NCI-H146 (cell line): ENCODE measurements around the gene PREB.
A peak's percentile ranks its signal among the peaks of the same experiment; 100 is the strongest.
"Not testable (repeated sequence)": the region's sequence is repeated elsewhere in the genome, so short reads cannot be mapped to it uniquely, and the experiment has no call there.

Experiments
- DNase-seq: peaks from one replicate; lab custom pipeline; 2025; lab: John Stamatoyannopoulos, UW

PREB gene

DNA sequence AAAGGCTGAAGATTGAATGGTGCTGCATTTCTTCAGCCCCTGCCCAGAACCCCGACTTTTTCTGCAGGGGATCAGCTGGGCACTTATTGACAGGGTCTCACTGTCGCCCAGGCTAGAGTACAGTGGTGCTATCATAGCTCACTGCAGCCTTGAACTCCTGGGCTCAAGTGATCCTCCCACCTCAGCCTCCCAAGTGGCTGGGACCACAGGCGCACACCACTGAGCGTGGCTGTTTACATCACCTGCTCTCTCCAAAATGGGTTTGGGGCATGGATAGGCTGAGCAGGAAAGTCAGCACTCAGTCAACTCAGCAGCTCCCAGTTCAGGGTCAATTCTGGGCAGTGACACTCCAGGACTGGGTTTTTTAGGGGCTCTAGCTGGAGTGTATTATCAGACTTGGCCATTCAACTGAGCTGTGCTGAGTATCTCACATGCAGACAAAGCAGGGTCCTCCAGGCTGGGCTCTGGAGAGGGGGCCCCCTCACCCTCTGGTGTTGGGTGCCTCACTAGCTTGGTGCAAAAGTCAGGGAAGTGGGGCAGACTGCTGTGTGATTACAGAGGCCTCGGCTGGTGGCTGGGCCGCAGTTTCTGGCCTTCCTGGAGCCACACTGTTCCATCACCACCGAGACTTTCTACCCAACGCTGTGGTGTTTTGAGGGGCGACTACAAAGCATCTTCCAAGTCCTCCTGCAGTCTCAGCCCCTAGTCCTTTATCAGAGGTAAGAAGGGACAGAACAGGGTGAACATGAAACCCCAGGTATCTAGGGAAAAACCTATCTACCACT lies 6.4 kb downstream of the PREB start:
- DNase-seq = no peak

DNA sequence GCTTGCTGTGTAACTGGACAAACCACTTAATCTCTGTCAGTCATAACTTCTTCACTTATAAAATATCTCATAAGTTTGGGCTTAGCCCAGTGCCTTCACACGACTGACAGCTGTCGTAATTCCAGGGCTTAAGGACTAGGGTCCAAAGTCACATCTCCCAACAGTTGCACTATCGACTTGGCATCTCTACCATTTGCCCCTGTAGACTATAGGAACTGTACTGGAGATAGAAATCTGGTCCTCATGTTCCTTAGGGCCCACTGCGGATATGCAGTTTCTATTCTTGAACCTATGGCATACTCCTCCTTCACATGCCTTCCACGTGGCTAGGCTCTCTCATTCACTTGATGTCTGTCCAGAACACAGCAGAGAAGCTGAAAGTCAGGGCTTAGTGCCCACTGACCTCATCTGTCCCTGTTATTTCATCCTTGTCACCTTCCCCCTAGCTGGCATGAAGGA lies 8.2 kb downstream of the PREB start:
- DNase-seq = no peak

DNA sequence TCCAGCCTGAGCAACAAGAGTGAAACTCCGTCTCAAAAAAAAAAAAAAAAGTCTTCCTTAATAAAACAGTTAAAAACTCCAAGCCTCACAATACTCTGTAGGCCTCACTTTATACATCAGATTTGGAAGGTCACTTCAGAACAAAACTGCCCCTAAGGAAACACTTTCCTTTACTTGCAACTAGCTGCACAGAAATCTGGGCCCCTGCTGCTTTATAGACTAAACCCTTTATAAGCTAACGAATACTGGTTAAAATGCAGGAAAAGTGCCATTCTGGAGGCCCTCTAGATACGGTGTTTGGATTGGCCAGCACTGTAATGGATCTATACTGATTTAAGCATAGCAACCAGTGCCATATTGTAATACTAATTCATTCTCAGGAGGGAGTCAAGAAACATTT lies 9.3 kb downstream of the PREB start:
- no peak for DNase-seq

DNA sequence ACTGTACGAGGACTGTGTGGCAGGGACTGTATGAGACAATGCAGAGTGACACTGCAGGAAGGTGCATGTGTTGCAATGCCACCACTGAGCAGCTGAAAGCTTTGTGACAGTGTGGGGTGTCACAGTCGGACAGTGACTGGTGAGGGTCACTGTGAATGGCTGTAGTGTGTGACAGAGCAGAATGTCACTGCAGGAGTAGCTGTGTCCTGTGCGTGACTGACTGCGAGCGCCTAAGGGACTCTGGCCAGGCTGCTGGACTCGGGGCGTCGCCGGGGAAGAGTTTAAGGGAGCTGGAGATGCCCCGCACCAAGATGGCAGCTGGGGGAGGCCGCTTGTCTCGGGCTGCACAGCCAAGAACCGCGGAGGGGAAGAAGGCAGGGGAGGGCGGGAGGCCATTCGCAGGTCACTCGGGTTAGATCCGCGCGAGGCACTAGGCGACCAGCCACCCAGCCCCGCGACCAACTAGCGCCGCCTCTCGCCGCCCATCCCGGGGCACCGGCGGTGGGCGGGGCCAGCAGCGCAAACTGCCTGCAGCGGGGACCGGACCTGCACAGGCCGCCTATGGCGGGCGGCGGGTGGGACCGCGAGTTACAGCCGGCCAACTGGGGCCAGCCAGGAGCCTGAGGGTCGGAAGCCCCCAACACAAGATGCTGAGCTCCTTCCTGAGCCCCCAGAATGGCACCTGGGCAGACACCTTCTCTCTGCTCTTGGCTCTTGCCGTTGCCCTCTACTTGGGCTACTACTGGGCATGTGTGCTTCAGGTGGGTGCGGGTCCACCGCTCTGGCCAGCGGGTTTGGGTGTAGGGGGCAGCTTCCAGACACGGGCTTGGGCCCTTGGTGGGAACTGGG lies 10.9 kb downstream of the PREB start, which contains the start of gene ABHD1:
Gene ABHD1, plus strand, starts transcription at position 514 of the 849 bp plus-strand sequence. Its CDS starts 134 bp downstream, at position 648.
- peak; percentile 56 for DNase-seq

DNA sequence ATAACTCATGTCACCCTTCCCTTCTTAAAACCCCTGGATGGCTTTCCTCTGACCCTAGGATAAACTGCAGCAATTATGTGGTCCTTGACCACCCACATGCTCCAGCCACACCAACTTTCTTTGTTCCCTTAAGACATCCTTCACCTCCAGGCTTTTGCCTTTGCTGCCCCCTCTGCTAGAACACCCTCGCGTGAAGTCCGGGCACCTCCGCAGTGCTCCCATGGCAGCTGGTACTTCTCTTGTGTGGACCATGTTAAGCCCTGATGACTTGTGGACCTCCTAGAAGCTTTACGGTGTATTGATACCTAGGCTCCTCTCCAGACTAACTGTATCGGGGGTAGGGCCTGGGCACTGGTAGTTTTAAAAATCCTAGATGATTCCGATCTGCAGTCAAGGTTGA lies 11.6 kb downstream of the PREB start:
- no peak for DNase-seq

DNA sequence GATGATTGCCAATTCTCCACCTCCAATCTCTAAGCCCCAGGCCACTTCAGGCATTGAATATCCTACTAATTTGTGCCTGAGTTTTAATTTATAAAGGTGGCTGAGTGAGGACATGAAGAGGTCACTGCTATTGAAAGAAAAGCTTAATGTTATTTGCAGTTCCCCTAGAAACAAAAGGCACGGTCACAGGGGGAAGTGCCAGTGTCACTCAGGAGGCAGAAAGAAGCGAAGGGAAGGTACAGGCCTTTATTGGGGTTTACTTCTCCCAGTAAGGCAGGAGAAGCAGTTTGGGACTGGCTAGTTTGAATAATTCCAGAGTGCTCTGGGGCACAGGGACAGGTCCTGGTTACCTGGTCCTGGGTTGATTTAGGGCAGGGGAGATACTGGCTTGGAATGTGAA lies 12.5 kb downstream of the PREB start:
- no peak for DNase-seq

DNA sequence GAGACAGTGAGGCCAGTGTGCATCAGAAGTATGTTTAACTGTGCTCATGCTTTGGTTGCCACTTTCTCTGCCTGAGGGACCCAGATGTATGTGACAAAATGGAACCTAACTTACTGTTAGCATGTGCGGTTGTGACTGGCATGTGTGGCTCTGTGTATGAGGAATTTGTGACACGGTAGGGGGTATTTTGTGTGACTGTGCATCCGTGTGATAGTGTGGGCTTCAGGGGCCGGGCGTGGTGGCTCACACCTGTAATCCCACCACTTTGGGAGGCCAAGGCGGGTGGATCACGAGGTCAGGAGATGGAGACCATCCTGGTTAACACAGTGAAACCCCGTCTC lies 15.1 kb downstream of the PREB start:
- DNase-seq = peak; percentile 39

DNA sequence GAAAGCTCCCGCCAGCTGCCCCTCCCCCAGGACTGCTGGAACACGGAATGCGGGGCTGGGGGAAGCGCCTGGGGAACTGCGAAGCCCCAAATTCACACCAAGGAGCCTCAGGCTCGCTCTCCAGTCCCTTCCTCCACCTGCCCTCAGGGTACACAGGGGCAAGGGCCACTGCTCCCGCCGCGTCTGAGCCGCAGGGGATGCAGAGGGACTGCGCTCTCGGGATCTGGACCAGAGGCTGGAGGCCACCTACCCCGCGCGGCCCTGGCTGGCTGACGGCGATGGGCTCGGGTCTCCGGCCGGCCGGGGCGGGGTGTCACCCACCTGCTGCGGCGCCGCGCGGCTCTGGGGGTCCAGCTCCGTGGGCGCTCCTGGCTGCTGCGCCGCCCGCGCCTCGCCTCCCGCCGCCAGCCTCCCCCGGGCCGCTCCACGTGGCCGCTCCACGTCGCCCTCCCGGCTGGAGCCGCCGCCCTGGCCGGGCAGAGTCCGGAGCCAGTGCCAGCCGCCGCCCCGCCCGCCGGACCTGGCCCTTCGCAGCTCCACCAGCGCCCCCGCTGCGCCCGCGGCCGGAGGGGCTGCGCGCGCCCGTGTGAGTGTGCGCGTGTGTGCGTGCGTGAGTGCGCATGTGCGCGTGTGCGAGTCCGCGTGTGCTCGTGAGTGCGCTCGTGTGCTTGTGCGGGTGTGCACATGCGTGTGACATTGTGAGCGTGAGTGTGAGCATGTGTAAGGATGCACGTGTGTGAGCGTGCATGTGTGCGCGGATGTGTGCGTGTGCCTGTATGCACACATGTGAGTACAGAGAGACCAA lies 15.7 kb downstream of the PREB start, which contains the start of gene CGREF1:
Gene CGREF1, minus strand, starts transcription at position 604 of the 805 bp plus-strand sequence. CDS start 14,762 bp downstream, outside the sequence.
- DNase-seq = peak; percentile 51

DNA sequence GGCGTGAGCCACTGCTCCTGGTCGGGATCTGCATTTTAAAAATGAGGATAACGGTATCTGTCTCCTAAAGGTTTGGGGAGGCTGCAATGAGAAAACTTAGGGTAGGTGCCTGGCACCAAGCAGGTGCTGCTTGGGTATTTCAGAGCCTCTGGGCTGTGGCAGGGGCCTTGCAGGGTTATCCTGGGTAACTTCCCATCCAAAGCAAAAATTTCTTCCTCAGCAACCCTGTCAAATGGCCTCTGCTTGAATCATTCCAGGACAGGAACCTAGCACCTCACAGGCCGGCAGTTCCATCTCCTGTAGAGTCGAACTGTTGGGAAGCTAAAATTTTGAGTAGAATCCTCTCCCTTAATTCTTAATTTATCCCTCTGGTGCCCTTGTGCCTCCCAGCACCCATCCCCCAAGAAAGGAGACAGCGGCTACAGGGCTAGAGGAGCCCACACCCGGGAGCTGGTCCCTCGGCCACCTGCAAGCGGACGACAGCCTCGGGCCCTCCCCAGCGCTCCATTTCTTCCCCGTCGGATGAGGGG lies 16.4 kb downstream of the PREB start:
- peak; percentile 39 for DNase-seq

DNA sequence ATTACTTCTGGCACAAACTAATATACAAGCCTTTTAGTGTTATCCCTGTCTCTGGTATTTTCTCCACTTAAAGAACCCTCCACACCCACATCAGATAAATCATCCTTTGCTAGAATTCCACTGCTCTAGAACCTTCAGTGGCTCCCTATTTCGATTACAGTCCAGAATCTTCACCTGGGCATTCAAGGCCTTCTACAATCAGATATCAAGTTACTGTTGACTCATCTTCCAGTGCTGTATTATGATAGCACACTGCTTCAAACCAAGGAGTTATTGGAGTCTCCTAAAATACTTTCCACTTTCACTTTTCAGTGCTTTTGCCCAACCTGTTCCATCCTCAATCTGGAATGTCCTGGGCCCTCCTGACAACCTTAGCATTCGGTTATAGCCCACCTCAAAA lies 18.9 kb downstream of the PREB start:
- DNase-seq = no peak

DNA sequence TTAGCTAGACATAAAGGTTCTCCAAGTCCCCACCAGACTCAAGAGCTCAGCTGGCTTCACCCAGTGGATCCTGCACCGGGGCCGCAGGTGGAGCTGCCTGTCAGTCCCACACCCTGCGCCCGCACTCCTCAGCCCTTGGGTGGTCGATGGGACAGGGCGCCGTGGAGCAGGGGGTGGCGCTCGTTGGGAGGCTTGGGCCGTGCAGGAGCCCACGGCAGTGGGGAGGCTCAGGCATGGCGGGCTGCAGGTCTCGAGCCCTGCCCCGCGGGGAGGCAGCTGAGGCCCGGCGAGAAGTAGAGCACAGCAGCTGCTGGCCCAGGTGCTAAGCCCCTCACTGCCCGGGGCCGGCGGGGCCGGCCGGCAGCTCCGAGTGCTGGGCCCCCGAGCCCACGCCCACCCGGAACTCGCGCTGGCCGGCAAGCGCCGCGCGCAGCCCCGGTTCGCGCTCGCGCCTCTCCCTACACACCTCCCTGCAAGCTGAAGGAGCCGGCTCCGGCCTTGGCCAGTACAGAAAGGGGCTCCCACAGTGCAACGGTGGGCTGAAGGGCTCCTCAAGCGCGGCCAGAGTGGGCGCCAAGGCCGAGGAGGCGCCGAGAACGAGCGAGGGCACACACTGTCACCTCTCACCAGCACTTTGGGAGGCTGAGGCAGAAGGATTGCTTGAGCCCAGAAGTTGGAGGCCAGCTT lies 22.9 kb downstream of the PREB start:
- DNase-seq = not testable (repeated sequence)

DNA sequence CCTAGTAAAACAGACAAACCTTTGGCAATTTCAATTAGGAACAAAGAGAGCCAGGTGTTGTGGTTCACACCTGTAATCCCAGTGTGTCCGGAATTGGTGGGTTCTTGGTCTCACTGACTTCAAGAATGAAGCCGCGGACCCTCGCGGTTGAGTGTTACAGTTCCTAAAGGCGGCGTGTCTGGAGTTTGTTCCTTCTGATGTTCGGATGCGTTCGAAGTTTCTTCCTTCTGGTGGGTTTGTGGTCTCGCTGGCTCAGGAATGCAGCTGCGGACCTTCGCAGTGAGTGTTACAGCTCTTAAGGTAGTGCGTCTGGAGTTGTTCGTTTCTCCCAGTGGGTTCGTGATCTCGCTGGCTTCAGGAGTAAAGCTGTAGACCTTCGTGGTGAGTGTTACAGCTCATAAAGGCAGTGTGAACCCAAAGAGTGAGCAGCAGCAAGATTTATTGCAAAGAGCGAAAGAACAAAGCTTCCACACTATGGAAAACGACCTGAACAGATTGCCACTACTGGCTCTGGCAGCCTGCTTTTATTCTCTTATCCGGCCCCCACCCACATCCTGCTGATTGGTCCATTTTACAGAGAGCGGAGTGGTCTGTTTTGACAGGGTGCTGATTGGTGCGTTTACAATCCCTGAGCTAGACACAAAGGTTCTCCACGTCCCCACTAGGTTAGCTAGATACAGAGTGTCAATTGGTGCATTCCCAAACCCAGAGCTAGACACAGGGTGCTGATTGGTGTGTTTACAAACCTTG lies 23.7 kb downstream of the PREB start:
- not testable (repeated sequence) for DNase-seq

DNA sequence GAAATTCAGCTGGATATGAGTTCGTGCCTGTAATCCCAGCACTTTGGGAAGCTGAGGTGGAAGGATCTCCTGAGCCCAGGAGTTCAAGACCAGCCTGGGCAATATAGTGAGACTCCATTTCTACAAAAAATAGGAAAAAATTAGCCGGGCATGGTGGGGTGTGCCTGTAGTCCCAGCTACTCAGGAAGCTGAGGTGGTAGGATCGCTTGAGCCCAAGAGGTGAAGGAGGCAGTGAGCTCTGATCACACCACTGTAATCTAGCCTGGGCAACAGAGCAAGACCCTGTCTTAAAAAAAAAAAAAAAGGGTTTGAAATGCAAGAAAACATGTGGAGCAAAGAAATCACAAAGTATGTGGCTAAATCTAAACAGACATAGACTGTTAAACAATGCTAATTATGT lies 25.4 kb downstream of the PREB start:
- no peak for DNase-seq

DNA sequence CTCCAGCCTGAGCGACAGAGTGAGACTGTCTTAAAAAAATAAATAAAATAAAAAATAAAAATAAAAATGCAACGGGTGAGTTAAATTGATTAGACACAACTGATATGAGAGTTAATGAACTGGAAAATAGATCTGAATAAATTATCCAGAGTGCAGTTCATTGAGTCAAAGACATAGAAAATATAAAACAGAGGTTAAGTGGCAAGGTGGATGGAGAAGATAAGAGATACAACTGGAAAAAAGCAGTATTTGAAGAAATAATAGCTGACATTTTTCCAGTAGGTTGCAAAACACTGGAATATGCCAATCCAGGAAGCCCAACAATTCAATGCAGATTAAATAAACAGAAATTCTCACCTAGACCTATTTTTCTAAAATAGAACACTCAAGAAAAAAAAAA lies 26.2 kb downstream of the PREB start:
- no peak for DNase-seq

DNA sequence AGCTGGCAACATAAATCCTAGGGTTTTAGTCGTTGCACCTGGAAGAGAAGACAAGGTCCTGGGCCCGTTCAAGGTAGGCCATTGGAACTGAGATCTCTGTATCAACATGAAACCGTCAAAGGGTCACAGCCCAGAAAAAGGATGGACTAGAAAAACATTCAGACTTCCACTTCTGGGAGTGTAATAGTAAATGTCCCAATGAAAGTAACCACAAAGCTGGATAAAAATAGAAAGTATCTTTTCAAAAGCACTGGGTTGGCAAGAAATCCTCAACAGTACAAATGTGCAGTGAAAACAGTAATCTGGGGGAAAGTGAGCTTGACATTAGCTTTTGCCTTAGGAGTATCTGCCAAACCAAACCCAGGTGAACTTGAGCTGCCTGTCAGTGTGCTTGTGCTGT lies 28.5 kb downstream of the PREB start:
- no peak for DNase-seq

DNA sequence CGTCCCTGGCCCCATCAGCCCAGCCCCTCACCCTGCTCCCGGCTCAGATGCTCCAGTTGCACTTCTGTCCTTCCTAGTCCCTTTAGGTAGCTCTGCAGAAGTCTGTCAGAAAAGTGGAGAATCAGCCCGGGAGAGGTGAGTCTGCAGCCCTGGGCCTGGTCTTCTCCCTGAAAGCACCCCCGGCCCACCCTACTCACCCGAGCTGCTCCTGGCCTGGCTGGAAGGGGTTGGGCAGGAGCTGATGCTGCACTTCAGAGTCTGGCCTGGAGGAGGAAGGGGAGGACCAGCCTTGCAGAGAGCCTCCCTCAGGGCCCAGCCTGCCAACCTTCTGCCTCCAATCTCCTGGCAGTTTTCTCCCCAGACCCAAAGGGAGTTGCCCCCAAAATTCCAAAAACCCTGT lies 32.1 kb downstream of the PREB start:
- DNase-seq = no peak

DNA sequence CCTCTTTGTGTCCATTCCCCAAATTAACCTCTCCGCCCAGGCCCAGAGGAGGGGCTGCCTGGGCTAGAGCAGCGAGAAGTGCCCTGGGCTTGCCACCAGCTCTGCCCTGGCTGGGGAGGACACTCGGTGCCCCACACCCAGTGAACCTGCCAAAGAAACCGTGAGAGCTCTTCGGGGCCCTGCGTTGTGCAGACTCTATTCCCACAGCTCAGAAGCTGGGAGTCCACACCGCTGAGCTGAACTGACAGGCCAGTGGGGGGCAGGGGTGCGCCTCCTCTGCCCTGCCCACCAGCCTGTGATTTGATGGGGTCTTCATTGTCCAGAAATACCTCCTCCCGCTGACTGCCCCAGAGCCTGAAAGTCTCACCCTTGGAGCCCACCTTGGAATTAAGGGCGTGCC lies 34.4 kb downstream of the PREB start:
- DNase-seq = no peak

DNA sequence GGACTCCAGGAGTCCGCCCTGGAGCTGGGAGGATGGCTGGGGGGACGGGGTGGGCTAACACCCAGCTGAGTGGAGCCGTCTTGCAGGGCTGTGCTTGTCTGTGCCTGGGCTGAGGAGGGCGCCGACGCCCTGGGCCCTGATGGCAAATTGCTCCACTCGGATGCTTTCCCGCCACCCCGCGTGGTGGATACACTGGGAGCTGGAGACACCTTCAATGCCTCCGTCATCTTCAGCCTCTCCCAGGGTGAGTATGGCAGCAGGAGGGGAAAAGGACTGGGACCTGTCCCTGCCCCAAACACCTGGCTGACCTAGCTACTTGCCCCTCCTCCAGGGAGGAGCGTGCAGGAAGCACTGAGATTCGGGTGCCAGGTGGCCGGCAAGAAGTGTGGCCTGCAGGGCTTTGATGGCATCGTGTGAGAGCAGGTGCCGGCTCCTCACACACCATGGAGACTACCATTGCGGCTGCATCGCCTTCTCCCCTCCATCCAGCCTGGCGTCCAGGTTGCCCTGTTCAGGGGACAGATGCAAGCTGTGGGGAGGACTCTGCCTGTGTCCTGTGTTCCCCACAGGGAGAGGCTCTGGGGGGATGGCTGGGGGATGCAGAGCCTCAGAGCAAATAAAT lies 35.0 kb downstream of the PREB start:
- no peak for DNase-seq

DNA sequence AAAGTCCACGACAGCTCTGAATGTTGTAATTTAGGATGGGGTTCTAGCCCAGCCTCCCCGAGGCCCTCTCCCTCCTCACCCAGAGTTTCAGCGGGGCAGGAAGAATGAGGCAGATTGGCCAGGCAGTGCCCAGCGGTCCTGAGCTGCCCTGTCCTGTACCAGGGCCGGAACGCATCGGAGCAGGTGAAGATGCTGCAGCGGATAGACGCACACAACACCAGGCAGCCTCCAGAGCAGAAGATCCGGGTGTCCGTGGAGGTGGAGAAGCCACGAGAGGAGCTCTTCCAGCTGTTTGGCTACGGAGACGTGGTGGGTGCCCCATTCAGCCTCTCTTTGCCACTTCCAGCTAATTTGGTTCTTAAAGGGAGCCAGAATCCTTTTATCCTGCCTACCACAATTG lies 37.1 kb downstream of the PREB start:
- DNase-seq = no peak

DNA sequence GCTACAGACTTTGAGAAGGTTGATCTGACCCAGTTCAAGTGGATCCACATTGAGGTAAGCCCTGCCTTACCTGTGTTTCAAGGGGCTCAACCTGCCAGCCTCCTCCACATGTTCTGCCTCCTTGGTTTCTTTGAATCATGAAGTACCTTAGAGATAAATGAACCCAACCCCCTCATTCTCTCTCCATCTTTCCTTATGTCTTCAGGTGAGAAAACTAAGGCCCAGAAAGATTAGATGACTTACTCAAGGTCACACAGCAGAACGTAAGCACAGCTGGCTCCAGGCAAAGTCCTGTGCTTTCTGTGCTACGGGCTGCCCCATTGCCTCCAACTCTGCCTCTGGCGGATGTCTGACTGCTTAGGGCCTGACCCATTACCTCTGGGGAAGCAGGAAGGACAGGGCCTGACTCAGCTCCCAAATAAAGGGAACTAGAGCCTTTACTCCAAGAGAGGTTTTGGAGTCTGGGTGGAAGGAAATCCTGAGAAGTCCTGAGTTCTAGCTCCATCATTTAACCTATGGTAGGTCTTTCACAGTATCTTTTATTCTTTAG lies 37.6 kb downstream of the PREB start:
- DNase-seq = no peak
